GM21619 (cell line): ENCODE data around the gene TNIP1.

ENCODE experiments used
- ATAC-seq: cut with Tn5 transposase; IDR thresholded peaks from one replicate; pipeline ENCODE4 v1.9.1; 2021; ENCODE audit not compliant: unreplicated experiment

TNIP1 gene

GRCh38 chr5:151041577-151042268 is 39.1 kb downstream of the TNIP1 start:
- no peak for ATAC-seq

GRCh38 chr5:151040211-151040747 is 40.6 kb downstream of the TNIP1 start:
- no peak for ATAC-seq

GRCh38 chr5:151039665-151040064 is 41.2 kb downstream of the TNIP1 start:
- no peak for ATAC-seq

DNA sequence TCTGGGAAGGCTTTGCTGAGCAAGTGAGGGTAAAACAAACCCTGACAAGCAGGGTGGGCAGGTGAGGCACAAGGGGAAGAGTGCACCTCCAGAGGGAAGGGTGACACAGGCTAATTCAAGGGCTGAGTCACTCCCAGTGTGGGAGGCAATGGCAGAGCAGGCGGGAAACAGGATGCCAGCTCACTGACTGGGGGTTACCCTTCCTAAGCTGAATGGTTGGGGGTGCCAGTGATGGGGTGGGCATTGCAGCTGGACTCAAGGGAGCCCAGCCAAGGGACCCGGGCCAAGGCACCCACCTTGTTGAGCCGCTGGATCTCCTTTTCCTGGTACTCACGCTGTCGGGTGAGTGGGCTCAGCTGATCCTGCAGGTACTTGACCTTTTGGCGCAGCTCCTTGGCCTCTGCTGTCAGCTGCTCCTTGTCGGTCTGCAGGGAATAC is 42.0 kb downstream of the TNIP1 start:
- no peak for ATAC-seq

- no peak for ATAC-seq
Observed at GRCh38 chr5:151038412-151038745, 42.5 kb downstream of the TNIP1 start.

- ATAC-seq: no peak
Observed at GRCh38 chr5:151037561-151038411, 43.0 kb downstream of the TNIP1 start.

DNA sequence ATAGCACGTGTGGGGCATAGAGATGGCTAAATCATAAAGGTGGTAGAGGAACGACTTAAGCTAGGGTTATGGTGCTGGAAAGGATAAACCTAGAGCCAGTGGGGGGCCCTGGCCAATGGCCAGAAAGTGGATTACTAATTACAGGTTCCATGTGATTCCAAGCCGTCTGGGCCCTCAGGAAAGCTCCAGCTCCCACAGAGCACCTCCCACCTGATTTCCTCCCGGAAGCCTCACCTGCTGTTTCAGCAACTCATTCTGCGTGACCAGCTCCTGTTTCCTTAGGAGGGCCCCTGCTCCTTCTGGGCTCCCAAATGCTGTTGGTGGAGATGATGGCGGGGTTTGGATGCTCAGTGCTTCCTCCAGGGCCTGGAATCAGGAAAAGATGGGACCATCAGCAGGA is 44.3 kb downstream of the TNIP1 start:
- no peak for ATAC-seq

DNA sequence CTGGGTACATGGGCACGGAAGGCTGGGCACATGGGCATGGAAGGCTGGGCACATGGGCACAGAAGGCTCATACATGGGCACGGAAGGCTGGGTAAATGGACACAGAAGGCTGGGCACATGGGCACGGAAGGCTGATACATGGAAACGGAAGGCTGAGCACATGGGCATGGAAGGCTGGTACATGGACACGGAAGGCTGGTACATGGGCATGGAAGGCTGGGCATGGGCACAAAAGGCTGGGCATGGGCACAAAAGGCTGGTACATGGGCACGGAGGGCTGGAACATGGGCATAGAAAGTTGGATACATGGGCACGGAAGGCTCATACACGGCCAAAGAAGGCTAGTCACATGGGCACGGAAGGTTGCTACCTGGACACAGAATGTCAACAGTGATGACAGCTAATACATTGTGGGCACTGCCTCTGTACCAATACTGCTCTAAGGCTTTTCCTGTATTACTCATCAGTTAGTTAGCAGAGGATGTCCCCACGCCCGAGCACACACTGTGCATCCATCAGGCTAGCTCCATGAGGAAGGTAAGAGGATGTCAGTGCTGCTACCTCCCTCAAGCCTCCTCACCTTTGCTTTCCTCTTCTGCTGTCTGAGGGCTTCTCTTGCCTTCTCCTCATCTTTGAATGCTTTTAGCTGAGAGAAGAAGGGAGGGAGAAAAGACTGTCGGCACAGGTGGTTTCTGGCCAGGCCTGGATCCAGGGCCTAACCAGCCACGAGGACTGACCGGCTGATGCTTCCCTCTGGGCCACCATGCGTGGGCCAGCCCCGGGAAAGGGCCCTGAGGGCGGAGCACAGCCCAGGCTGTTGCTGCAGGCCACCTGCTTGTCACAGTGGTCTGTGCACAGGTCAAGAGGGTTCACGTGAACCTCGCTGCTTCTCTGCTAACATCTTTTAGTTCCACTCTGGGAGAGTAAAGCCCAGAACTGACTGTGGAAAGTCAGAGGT is 46.1 kb downstream of the TNIP1 start:
- ATAC-seq: no peak

DNA sequence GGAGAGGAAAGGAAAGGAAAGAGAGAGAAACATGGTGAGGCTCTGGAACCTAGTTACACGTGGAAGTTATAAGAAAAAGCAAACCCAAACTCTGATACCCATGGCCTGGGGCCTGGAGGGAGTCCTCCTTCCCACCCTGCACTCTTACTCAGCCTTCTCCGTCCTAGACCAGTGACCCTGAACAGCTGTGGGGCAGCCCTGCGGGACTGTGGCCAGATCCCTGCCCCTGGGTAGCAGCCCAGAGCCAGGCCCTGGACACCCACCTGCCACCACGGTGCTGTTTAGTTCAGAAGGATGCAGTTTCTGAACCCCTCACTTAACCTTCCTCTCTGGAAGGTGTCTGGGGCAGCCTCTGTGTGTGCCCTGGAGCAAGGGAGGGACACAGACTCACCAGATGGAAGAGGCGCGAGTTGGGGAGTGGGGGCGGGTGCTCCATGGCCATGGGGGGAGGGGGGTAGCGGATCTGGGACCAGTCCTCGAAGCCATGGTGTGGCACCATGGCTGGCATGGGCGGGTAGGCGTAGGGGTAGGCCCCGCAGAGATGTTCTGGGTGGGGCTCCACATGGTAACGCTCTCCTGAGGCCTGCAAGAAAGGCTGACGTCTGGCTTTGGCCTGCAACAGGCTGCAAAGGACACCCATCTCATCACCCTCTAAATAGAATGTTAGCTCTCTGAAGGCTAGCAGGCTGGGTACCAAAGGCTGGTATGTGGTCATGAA is 47.5 kb downstream of the TNIP1 start:
- no peak for ATAC-seq

- no peak for ATAC-seq
Observed at GRCh38 chr5:151031554-151031953, 49.3 kb downstream of the TNIP1 start.

DNA sequence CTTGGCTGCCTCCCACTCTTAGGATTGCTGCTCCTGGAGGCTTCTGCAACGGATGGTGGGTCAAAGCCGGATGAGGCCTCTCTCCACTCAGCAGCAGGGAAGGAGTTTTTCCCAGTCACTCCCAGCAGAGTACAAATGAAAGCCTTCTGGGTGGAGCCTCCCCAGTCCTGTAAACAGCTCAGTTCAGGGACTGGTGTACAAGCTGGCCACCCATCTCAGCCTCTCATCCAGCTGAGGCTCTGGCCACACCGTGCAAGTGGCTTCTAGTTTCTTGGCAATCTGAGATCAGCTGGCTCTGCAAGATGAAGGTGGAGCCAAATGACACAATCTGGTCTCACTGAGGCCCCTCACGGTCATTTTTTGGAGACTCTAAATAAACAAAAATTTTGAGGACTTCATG is 50.5 kb downstream of the TNIP1 start:
- no peak for ATAC-seq

- no peak for ATAC-seq
Observed at GRCh38 chr5:151030056-151030336, 50.8 kb downstream of the TNIP1 start.

- no peak for ATAC-seq
Observed at GRCh38 chr5:151029179-151030055, 51.4 kb downstream of the TNIP1 start.

DNA sequence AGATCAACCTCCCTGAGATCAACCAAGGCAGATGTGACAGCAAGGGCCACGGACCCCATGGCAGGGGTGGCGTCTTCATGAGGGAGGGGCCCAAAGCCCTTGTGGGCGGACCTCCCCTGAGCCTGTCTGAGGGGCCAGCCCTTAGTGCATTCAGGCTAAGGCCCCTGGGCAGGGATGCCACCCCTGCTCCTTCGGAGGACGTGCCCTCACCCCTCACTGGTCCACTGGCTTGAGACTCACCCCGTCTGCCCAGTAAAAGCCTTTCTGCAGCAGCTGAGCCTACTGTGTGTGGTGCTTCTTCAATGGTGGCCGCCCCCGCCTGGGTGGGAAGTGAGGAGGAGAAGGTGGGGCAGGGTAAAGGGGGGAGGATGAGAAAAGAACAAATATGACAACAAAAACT is 52.1 kb downstream of the TNIP1 start:
- ATAC-seq: no peak

- ATAC-seq: no peak
Observed at GRCh38 chr5:151027961-151028479, 52.8 kb downstream of the TNIP1 start.

DNA sequence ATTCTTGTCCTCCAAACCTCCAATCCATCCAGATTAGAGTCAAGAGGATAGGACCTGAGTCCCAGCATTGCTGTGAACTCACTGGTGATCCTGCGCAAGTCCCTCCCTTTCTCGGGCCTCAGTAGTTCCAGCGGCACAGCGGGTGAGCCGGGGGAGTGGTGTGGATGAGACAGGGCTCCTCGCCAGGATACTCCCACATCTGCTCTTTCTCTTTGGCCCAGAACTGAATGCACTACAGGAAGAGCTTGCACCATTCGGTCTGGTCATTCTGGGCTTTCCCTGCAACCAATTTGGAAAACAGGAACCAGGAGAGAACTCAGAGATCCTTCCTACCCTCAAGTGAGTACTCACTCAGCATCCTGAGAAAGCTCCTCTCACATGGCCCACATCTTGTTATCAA is 54.2 kb downstream of the TNIP1 start:
- no peak for ATAC-seq

DNA sequence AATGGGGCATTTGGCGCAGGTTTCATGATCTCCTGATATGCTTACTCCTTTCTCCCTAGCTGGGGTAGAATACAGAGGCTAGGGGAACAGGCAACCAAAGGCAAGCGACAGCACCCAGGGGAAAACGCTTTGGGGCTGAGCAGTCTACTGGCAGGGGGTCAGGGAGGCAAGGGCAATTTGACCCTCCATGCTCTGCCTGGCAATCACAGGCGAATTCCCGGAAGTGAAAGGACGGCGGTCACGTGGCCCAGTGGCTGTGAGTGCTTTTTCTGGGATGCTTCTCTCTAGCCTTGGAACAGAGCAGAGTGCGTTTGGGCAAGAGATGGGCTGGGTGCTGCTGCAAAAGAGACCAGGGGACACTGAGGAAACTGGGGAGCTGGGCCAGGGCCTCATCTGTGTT is 54.7 kb downstream of the TNIP1 start:
- no peak for ATAC-seq

GRCh38 chr5:151025250-151025606 is 55.6 kb downstream of the TNIP1 start:
- ATAC-seq: no peak

- no peak for ATAC-seq
Observed at GRCh38 chr5:151024440-151025249, 56.2 kb downstream of the TNIP1 start.
